HL-60 (cell line): ENCODE data around the gene NELFB.
A peak's percentile ranks its signal among the peaks of the same experiment; 100 is the strongest.

Experiments used
- DNase-seq, 2 experiments: peaks; one replicate each; pipeline ENCODE4 v3.0.0-alpha.2; 2010 to 2020; ENCODE audit warnings: low read depth in 1 of 2, low spot score in 1 of 2
- H3K27ac ChIP-seq: fragments of 250-450 bp; sonication (Bioruptor Pico); replicated peaks from 2 replicates; pipeline ENCODE4 v1.5.1; 2020; ENCODE audit warnings: mild to moderate bottlenecking, moderate library complexity
- H3K27me3 ChIP-seq: fragments of 250-450 bp; sonication (Bioruptor Pico); 2 replicates; pipeline ENCODE4 v1.5.1; 2021; ENCODE audit warnings: mild to moderate bottlenecking, moderate library complexity; ENCODE audit not compliant: insufficient read depth, poor library complexity, severe bottlenecking
- H3K4me3 ChIP-seq: replicated peaks from 2 replicates; pipeline ENCODE4 v1.5.1; 2011; ENCODE audit warnings: mild to moderate bottlenecking, control low read depth, low read length; ENCODE audit not compliant: insufficient read depth
- GABPA ChIP-seq: IDR thresholded peaks from 2 replicates; pipeline ENCODE4 v1.6.1; 2012; ENCODE audit warnings: low read depth
- POLR2AphosphoS5 ChIP-seq: IDR thresholded peaks from 2 replicates; pipeline ENCODE4 v1.6.1; 2012; ENCODE audit warnings: low read depth
- SPI1 ChIP-seq: IDR thresholded peaks from 2 replicates; pipeline ENCODE4 v1.6.1; 2012; ENCODE audit warnings: low read depth, mild to moderate bottlenecking, borderline replicate concordance
- TF ChIP-seq, protein P1 (sequence below): IDR thresholded peaks from one replicate; pipeline ENCODE4 v1.5.1; 2011; ENCODE audit warnings: low read length, control low read depth, inconsistent platforms; ENCODE audit not compliant: insufficient read depth
- TF ChIP-seq, protein P2 (sequence below): IDR thresholded peaks from 2 replicates; pipeline ENCODE4 v1.6.1; 2012; ENCODE audit warnings: low read depth; ENCODE audit not compliant: insufficient replicate concordance

Gene NELFB

GRCh38 chr9:137213160-137214060 is 41.7 kb upstream of the NELFB start:
- Histone ChIP-seq H3K4me3 (no peak overlapping the region), H3K27me3 (no peaks in the 10 kb centered on the region), H3K27ac (no peak overlapping the region)
- no peak for DNase-seq
- no peak for TF ChIP-seq GABPA
- TF ChIP-seq, protein P1, sequence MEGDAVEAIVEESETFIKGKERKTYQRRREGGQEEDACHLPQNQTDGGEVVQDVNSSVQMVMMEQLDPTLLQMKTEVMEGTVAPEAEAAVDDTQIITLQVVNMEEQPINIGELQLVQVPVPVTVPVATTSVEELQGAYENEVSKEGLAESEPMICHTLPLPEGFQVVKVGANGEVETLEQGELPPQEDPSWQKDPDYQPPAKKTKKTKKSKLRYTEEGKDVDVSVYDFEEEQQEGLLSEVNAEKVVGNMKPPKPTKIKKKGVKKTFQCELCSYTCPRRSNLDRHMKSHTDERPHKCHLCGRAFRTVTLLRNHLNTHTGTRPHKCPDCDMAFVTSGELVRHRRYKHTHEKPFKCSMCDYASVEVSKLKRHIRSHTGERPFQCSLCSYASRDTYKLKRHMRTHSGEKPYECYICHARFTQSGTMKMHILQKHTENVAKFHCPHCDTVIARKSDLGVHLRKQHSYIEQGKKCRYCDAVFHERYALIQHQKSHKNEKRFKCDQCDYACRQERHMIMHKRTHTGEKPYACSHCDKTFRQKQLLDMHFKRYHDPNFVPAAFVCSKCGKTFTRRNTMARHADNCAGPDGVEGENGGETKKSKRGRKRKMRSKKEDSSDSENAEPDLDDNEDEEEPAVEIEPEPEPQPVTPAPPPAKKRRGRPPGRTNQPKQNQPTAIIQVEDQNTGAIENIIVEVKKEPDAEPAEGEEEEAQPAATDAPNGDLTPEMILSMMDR: peak; percentile 8

DNA sequence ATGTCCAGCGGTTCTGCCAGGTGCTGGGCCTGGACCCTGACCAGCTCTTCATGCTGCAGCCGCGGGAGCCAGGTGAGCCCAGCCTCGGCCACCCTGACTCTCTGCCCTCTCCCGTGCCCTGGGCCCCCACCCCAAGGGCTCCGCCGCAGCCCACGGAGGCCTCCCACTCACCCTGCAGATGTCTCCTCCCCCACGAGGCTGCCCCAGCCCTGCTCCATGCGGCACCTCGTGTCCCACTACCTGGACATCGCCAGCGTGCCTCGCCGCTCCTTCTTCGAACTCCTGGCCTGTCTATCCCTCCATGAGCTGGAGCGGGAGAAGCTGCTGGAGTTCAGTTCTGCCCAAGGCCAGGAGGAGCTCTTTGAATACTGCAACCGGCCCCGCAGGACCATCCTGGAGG is 40.5 kb upstream of the NELFB start:
- H3K4me3 ChIP-seq: no peak overlapping the region
- DNase-seq: no peak
- H3K27me3 ChIP-seq: no peaks in the 10 kb centered on the region
- TF ChIP-seq, protein P2, sequence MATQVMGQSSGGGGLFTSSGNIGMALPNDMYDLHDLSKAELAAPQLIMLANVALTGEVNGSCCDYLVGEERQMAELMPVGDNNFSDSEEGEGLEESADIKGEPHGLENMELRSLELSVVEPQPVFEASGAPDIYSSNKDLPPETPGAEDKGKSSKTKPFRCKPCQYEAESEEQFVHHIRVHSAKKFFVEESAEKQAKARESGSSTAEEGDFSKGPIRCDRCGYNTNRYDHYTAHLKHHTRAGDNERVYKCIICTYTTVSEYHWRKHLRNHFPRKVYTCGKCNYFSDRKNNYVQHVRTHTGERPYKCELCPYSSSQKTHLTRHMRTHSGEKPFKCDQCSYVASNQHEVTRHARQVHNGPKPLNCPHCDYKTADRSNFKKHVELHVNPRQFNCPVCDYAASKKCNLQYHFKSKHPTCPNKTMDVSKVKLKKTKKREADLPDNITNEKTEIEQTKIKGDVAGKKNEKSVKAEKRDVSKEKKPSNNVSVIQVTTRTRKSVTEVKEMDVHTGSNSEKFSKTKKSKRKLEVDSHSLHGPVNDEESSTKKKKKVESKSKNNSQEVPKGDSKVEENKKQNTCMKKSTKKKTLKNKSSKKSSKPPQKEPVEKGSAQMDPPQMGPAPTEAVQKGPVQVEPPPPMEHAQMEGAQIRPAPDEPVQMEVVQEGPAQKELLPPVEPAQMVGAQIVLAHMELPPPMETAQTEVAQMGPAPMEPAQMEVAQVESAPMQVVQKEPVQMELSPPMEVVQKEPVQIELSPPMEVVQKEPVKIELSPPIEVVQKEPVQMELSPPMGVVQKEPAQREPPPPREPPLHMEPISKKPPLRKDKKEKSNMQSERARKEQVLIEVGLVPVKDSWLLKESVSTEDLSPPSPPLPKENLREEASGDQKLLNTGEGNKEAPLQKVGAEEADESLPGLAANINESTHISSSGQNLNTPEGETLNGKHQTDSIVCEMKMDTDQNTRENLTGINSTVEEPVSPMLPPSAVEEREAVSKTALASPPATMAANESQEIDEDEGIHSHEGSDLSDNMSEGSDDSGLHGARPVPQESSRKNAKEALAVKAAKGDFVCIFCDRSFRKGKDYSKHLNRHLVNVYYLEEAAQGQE: no peak
- 0 out of 2 replicates have a peak, but pooled peaks have one; percentile 5 for TF ChIP-seq POLR2AphosphoS5
- TF ChIP-seq GABPA: no peak
- H3K27ac ChIP-seq: no peak overlapping the region

DNA sequence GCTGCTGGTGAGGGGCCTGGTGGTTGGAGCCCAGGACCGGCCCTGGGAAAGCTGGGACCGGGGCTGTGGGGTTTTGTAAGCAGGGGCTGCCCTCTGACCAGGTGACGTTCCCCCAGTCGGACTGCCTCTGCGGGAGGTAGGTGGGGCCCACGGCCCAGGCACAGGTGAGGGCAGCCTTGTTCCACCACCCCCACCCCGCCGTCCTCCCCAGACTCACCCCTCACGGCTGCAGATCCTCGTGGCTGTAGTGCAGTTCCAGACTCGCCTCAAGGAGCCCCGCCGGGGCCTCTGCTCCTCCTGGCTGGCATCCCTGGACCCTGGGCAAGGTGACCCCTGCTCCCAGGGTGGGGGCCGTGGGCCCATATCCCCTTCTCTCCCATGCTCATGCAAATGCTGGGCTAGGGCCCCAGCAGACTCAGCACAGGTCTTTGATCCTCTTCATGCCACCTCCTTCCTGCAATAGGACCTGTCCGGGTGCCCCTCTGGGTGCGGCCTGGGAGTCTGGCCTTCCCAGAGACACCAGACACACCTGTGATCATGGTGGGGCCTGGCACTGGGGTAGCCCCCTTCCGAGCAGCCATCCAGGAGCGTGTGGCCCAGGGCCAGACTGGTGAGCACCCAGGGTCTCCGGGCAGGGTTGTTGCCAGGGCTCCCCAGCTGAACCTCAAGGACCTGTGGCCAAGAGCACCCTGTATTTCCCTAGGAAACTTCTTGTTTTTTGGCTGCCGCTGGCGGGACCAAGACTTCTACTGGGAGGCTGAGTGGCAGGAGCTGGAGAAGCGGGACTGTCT is 39.7 kb upstream of the NELFB start:
- TF ChIP-seq SPI1 (no peak), POLR2AphosphoS5 (no peak), GABPA (no peak)
- TF ChIP-seq, protein P2: no peak
- TF ChIP-seq, protein P1: no peak
- DNase-seq: no peak
- no peak overlapping the region for H3K4me3 ChIP-seq
- no peak overlapping the region for H3K27ac ChIP-seq
- H3K27me3 ChIP-seq: no peaks in the 10 kb centered on the region

DNA sequence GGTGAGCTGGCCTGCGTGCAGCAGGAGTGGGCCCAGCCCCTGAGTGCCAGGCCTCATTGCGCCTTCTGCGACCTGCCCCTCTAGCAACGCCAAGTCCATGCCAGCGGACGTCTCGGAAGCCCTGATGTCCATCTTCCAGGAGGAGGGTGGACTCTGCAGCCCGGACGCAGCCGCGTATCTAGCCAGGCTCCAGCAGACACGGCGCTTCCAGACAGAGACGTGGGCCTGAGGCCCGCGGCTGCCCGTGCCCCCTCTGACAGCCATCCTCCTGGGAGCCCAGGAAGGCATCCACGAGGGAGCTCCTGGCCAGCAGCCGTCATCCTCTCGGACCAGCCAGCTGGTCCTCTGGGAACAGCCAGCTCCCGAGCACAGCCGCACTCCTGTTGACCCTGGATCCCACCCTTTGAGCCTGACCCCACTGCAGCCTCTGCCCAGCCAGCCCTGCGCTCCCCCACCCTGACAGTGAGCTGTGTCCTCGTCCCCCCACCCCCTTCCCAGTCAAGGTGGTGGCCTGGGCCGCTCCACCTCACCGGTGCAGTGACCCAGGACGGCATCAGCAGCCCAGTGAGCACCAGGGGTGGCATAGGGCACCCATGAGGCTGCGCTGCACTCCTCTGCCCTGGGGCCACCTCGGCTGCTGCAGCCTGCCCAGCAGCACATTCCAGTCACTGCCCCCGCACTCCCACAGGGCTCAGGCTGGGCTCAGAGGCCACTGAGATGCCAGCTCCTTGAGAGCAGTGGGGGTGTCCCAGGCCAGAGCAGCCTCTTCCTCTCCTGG is 38.8 kb upstream of the NELFB start:
- TF ChIP-seq, protein P1: no peak
- TF ChIP-seq GABPA: no peak
- TF ChIP-seq SPI1: no peak
- TF ChIP-seq, protein P2: no peak
- no peak for TF ChIP-seq POLR2AphosphoS5
- no peak overlapping the region for H3K27ac ChIP-seq
- H3K27me3 ChIP-seq: no peaks in the 10 kb centered on the region
- no peak for DNase-seq
- no peak overlapping the region for H3K4me3 ChIP-seq
